NCI-H748 treated with DMSO at 0.1 percent for 48 hours (cell line): ENCODE results near the gene ALDH8A1.

Experiments
- DNase-seq: peaks from one replicate; lab custom pipeline; 2025; lab: John Stamatoyannopoulos, UW

Gene ALDH8A1

GRCh38 chr6:134950482-134950881 lies 581 bp upstream of the ALDH8A1 start:
- DNase-seq: no peak

DNA sequence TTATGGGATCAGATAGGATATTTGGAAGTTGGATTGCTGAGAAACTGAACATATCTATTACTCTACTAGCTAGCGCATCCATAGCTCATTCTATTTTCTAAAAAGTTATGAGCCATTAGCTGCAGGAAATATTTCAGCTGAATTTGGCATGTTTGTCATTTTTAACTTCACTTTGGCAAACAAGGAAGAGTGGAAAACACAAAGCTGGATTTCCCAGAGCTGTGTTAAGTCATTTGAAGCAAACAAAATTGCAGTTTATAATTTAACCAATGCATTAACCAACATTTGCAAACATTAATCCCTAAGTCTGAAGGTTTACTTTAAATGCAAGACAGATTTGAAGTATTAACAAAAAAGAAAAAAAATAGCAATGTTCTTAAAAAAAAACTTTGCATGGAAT lies 1.2 kb downstream of the ALDH8A1 start:
- DNase-seq: no peak

GRCh38 chr6:134948142-134948541 lies 1.8 kb downstream of the ALDH8A1 start:
- DNase-seq: no peak

DNA sequence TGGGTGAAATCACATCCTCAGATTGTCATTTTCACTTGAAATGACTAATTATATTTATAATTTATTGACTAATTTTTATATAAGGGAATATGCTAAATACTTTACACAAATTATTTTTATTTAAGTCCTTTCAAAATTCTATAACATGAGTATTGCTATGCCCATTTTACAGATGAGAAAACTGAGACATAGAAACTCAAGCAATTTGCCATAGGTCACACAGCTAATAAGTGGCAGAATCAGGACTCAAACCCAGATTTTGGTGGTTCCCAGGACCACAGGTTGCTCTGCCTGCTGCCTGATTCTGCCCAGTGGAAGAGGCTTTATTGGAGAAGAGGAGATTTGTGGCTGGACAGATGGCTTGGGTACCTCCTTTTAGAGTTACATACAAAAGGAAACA lies 4.9 kb downstream of the ALDH8A1 start:
- DNase-seq: no peak

DNA sequence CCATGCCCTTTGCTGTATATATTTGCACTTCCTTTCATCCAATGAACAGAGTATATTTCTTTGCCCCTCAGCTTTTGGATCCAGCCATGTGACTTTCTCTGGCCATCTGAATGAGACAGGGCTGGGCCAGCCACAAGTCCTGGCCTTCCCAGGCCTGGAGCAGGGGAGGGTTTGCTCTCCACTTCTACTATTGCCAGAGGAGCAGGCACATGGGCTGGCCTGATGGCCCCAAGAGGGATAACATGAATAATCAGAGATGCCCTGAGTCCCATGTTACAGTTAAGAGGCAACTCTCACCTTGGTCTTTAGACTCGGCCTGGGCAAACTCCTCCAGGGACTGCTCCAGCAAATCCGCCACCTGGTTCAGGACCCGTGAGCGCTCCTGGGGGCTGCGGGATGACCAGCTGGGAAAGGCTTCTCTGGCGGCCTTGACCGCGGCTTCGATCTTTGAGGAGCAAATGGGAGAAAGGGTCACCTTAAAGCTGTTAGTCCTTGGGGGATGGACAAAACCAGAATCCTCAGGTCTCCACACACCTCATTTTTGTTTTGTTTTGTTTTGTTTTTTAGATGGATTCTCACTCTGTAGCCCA lies 6.3 kb downstream of the ALDH8A1 start:
- DNase-seq: no peak

- no peak for DNase-seq
These were observed 11.0 kb downstream of the ALDH8A1 start for GRCh38 chr6:134938896-134939295.

- DNase-seq: no peak
These were observed 12.5 kb downstream of the ALDH8A1 start for GRCh38 chr6:134937426-134937825.

DNA sequence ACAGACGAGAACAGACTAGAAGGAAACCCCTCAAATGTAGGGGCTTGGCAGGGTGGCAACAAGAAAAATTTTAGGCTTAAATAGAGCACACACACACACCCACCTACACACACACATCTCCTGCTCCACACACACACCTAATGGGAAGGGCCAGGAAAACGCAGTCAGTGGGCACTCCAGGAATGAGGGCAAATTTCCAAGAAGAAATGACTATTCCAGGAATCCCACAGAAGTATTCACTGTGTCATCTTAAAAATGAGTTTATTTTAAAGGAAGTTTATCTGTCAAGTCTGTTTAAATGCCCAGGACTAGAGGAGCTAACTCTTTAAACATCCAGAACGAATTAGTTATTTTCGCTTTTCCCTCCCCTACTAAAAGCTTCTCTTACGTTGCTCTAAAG lies 13.0 kb downstream of the ALDH8A1 start:
- DNase-seq: no peak

- DNase-seq: no peak
These were observed 13.4 kb downstream of the ALDH8A1 start for GRCh38 chr6:134936476-134936875.

DNA sequence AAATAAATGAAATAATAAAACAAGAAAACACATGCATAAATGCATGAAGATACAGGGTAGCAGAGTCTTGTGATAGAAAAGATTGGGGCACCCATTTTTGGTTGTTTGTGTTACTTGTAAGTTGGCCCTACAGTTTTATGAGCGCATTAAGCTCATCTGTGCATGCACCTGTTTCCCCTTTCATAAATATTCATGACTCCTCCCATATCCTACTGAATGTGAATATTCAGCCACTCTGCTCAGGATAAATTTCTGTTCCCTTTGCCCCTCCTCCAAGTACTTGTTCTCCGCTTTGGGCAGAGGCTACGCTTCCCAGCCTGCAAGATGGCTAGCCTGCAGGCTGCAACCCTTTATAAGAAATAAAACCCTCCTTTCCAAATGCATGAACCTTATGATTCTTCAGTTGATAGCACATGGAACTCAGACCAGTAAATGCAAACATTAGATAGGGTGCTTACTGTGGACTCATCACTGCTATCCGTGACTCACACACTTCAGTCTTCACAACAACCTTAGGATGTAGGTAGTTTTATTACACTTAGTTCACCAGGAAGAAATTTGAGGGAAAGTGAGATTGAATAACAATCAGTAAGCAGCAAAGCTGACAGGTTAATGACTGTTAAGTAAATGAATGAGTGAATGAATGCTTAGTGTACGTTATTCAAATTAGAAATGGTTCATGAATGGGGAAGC lies 15.0 kb downstream of the ALDH8A1 start:
- no peak for DNase-seq

GRCh38 chr6:134932535-134933470 lies 17.1 kb downstream of the ALDH8A1 start:
- DNase-seq: no peak

DNA sequence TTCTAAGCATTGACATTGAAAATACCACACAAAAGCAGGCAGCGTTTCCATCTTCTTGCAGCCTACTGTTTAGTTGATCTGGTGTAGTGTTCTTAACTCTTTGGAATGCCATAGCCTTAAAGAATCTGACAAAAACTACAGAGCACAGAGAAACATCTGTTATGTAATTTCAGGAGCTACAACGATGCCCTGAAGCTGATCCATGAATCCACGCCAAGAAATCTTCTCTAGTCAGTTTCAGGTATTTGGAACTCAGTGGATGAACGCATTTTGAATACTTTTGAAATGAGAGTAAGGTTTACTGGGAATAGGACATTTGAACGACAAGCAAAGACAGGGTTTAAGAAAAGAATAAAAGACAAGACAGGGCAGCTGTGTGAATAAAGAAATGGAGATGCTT lies 17.8 kb downstream of the ALDH8A1 start:
- no peak for DNase-seq

DNA sequence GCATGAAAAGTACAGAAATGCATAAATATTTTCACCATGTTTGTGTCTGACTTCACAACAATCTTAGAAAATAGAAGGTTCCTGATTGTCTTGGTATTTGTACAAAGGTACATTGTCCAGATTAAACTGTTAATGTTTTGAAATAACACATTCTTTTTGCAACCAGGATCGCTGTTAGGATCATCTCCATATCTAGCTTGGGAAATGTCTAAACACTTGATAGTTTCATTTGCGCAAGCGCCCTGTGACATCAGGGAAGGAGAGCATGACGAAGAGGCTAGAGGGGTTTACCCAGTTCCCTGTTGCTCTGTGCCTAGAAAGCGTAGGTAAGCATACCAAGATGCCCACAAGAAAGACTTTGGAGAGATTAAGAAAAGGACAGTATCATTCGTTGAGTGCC lies 19.4 kb downstream of the ALDH8A1 start:
- no peak for DNase-seq

GRCh38 chr6:134928151-134928900 lies 21.6 kb downstream of the ALDH8A1 start:
- no peak for DNase-seq

DNA sequence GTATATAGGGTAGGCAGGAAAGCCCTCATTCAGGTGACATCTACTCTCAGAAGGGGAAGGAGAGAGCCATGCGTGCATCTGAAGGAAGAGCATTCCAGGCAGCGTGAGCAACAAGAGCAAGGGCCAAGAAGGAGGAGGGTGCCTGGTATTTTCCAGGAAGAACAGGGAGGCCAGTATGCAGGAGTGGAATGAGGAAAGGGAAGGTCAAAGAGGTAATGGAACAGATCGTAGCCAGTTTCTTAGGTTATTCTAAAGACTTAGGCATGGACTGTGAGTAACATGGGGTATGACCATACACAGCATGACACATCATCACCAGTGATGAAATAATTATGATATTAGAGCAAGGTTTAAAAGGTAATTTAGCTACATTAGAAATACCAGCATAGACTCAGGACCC lies 24.1 kb downstream of the ALDH8A1 start:
- no peak for DNase-seq

- no peak for DNase-seq
These were observed 28.1 kb downstream of the ALDH8A1 start for GRCh38 chr6:134921721-134922261.

- no peak for DNase-seq
These were observed 28.6 kb downstream of the ALDH8A1 start for GRCh38 chr6:134921276-134921675.

DNA sequence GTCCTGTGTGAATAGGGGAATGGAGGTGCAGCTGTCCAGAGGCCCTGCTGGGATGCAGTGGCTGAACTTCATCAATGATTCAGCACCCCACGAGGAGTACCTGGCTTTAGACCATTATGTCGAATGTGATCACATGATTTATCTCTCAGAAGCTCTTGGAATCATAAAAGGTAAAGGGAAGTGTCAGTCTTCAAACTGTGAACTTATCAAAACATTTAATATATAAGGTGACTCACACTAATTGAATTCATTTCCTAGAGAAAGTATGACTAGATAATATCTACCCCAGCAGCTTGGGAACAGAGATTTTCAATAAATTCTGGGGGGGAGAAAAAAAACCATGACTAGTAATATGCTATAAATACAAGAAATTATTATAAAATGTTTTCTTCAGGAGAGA lies 29.5 kb downstream of the ALDH8A1 start:
- no peak for DNase-seq

DNA sequence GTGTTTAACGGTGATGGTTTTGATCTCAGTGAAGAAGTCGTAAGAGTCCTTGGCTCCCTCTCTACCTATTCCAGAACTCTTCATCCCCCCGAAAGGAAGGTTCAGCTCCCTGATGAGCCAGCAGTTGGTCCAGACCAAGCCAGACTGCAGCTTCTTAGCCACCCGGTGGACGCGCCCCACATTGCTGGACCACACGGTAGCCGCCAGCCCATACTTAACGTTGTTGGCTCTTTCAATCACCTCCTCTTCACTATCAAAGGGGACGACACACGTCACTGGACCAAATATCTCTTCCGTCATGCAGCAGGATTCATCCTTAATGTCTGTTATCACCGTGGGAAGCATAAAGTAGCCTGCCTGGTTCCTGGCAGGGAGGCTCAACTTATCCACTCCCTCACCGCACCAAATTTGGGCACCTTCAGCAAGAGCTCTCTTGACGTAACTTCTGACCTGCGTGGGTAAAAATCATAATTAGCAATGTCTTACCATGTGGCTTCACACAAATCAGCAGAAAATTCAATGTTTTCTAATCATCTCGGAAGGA lies 31.4 kb downstream of the ALDH8A1 start:
- DNase-seq: no peak

- no peak for DNase-seq
These were observed 38.4 kb downstream of the ALDH8A1 start for GRCh38 chr6:134911547-134911946.

GRCh38 chr6:134910593-134910935 lies 39.3 kb downstream of the ALDH8A1 start:
- DNase-seq: no peak
